G401 (cell line): ENCODE measurements around the gene STUM. TPM values are rescaled to one million over a fixed set of nuclear protein-coding genes. Genes with fewer than 3 reads are reported as not detected.
A peak's percentile ranks its signal among the peaks of the same experiment; 100 is the strongest.
"Not testable (repeated sequence)": the region's sequence is repeated elsewhere in the genome, so short reads cannot be mapped to it uniquely, and the experiment has no call there.

Experiments used
- DNase-seq: peaks from one replicate; pipeline ENCODE4 v3.0.0-alpha.2; 2015; ENCODE audit warnings: low spot score
- in situ Hi-C: cut with HindIII; loops from 2 replicates; pipeline ENCODE4 v1.10.0; 2016; ENCODE audit warnings: low sequenced_read_pairs, mixed read lengths
- total RNA-seq: library from RNA; depleted of rRNA; stranded (reverse); fragments of >200 nt; shearing (Covaris generic); gene quantifications from 2 replicates; pipeline ENCODE4 v1.2.3, GENCODE V29; 2014

The STUM gene
- total RNA-seq, 1 experiment from 2014 or later = not detected

DNA sequence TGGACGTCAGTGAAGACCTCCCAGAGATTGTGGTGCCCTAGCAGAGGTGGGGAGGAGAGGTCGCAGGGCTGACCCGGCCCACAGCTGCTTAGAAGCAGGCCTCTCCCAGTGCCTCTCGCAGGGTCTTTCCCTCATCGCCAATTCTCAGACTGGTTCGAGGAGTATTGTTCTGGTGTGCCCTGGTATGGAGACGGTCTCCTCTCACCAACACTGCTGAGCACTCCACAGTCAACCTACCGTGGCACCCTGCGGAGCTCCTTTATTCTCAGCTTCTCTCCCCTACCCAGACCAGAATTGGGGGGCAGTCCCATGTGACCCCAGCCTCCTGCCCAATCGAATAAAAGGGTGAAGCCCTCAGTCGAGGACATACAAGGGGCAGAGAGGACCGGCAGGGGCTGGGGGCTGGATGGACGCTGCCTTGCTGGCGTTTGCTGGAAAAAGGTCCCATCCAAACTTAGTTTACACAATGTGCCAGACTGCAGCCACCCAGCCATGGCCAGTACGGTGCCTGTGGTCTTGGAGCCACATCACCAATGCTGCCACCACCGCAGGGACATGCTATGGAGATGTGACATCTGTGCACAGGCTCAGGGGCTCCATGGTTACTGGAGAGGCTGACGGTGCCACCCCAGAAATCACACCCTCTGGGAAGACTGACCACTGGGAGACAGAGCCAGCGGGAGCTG is 80.8 kb downstream of the STUM start:
- DNase-seq = no peak
- in situ Hi-C loops = no loop called here

DNA sequence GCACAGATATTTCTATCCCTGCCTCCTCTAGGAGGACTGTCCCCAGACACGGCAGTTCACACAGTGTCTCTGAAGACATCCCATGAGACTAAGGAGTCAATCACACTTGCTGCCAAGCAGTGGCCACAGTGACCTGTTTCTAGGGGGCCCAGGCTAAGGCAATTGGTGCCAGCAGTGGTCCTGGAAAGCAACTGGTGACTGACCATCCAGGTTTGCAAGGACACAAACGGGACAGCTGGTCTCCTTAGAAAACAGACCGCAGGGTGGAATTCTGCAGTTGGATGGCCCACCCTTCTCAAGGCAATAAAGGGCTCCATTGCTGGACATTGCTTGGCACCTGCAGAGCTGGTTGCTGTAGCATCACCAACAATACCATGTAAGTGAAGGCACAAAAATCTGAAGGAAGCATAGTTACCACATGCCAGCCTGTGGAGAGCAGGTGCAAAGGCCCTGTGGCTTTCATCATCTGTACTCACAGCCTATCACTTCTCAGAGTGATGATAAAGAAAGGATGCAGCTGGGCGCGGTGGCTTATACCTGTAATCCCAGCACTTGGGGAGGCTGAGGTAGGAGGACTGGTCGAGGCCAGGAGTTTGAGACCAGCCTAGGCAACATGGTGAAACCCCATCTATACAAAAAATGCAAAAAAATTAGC is 81.5 kb downstream of the STUM start:
- DNase-seq = no peak
- in situ Hi-C loops = no loop called here

DNA sequence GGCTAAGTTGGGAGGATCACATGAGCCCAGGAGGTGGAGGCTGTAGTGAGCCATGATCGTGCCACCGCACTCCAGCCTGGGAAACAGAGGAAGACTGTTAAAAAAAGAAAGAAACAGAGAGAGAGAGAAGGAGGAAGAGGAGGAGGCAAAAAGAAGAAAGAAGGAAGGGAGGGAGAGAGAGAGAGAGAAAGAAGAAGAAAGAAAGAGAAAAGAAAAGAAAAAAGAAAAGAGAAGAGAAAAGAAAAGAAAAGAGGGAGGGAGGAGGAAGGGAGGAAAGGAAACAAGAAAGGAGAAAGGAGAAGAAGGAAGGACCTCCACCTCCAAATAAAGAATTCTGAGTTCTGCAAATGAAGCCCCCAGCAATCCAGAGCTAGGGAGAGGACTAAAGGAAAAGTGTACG is 82.0 kb downstream of the STUM start:
- in situ Hi-C loops = no loop called here
- no peak for DNase-seq

DNA sequence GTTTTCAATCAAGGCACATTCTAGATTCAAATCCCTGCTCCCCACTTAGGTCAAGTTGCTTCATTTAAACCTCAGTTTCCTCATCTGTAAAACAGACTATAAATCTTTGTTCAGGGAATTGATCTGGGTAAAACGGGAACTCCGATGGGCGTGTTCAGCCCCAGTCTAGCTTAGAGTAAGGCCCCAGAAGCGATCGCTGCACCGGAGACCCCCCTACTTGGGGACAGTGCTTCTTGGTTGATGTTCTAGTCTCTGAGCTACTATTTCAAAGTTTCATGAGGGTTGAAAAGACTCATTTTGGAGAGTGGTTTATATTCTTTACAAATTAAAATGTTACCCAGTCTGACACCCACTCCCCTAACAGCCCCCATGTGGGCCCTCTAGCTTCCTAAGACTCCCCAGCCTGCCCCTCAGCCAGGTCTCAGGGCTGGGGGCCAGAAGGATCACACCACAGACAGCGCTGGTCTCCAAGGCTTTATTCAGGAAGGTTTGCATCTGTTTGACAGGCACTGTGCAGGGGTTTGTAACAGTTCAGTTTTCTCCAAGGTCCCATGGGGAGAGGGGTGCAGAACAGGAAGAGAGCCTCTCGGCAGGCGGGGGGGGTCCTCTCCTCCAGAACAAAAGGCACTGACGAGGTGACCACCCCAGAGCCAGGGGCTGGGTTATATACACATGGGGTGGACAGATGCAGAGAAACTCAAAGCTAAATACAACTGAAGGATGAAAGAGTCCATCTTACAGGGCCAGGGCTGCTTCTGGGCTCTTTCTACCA is 82.9 kb downstream of the STUM start:
- DNase-seq = no peak
- in situ Hi-C loops = no loop called here

DNA sequence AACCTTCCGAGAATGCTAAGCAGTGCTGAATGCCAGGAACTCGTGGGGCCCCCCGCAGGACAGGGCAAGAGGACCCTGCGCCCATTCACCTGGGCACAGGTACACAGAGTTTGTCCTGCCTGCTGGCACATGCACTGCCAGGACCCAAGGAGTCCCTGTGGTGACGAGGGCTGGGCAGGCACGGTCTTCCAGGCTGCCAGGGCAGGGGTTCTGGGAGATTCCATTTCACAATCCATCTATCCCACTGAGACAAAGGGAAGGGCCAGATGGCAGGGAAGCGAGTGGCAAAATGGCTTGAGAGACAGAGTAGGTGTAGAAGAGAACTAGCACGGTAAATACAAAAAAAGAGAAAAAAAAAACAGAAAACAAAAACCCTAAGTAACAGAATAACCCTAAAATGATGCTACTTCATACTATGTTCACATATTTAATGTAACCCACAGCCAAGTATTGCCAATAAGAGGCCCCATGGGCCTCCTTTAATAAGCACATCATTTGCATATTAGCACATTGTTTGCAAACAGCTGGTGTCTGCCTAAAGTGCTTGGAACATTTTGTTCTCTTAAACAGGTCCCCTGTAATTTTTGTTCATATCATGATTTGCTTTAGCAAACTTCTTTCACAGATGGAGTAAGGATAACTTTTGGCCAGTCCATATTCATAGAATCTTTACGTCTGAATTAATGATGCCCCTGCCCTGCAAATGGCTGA is 83.8 kb downstream of the STUM start:
- peak; percentile 70 for DNase-seq
- in situ Hi-C loops = no loop called here

DNA sequence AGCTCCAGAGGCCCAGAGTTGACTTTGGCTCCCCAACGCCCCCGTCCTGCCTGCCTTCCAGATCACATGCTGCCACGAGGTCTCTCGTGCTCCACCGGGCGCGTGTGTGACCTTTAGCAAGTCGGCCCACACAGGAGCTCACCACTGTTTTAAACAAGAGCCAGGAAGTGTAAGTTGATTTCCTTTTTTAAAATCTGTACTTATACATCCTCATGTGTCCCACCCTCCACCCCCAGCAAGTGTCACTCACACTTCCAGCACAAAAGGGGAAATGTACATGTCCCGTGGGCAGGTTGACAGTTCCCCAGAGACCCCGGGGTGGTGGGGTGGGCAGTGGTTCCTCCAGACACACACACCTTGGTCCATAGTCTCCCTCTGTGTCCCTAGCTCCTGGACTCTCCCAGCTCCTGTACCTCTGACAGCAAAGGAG is 84.4 kb downstream of the STUM start:
- in situ Hi-C loops = no loop called here
- no peak for DNase-seq

DNA sequence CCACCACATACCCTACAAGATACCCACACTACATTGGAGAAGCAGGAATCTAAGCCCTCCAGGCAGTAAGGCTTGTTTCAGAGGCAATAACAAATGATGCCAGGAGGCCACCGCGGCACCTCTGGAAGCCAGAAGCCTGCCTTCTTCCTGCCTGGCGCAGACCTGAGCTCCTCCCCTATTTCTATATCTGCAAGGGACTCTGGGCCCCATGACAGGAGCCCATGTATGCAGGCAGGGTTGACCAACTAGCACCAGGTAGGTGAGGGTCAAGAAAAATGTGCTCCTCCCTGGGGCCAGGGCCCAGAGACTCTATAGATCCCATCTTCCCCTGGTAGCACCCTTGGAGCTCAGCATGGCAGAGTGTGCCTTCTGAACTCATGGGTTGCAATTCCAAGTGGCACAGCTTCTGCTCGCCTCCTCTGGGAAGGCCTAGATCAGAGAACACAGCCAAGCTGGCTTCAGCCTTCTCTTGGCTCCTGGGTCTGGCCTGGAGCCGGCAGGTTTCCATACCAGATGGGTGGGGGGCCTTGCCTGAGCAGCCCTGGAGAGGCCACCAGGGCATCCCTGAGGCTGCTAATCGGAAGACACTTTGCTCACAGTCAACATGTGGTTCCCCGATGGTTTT is 85.1 kb downstream of the STUM start:
- peak; percentile 71 for DNase-seq
- in situ Hi-C loops = no loop called here

DNA sequence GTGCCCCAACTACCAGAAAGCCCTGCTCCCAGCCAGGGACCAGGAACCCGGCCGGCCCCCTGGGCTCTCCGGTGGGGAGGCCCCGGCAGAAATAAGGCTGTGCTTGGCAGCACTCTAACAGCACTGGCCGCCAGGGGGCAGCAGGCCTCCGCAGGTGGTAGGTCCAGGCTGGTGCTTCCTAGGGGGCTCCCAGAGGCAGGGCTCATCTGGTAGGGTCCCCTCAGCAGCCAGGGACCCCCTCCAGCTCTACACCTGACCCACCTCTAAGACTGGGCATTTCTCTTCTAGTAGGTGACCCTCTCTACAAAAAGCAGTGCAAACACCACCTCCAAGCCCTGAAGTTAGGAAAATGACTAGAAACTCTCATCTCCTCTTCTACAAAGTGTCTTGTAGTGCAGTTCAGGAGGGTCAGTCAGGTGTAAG is 85.6 kb downstream of the STUM start:
- in situ Hi-C loops = no loop called here
- DNase-seq = peak; percentile 69

DNA sequence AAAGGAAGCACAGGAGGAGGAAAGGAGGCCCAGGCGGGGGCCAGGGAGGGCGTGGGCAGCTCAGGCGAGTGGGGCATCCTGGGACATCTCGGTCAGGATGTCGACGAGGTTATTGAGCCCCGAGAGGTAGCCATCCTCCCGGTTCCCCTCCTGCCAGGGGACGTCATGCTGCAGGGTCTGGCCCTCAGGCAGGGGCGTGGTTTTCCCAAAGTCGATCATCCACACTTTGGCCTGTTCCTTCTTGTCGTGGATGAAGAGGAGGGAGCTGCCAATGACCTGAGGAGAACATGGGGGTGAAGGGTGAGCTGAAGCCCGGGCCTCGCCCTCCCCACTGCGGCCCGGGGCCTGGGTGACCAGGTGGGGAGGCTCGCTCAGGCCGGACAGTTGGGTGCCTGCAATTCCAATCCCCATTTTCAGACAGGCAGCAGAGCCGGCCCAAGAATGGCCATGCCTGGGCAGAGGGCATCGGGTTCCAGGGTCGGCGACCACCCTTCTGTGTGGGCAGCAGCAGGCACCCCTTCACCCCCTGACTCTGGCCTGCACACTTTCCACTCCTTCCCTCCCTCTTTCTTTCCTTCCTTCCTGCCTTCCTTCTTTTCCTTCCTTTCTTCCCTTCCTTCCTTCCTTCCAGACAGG is 86.2 kb downstream of the STUM start:
- in situ Hi-C loops = no loop called here
- DNase-seq = no peak

DNA sequence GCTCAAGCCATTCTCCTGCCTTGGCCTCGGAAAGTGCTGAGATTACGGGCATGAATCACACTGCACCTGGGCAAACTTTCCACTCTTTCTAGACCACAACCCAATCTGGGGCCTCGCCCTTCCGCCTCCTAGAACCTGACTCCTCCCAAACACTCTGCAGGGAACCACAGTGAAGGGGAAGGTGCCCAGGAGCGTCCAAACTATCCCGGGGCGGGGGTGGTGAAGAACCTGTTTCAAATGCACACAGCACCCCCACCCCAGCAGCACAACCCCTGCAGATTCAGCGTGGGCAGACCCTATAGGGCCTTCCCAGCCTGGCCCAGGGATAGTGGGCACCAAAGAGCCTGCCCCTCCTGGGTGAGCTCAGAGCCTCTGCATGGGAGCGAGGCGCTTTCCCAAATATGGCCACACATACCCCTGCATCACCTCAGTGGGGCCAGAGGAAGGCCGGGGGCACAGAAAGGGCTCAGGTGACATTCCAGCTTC is 86.9 kb downstream of the STUM start:
- in situ Hi-C loops = no loop called here
- no peak for DNase-seq

DNA sequence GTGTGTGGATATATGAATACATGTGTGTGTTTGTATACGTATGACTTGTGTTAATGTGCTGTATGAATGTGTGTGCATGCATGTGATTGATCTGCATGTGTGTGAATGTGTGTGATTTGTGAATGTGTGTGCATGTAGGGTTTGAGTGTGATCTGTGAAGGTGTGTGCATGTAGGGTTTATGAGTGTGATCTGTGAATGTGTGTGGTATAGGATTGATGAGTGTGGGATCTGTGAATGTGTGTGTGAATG is 88.2 kb downstream of the STUM start:
- no peak for DNase-seq
- in situ Hi-C loops = no loop called here

DNA sequence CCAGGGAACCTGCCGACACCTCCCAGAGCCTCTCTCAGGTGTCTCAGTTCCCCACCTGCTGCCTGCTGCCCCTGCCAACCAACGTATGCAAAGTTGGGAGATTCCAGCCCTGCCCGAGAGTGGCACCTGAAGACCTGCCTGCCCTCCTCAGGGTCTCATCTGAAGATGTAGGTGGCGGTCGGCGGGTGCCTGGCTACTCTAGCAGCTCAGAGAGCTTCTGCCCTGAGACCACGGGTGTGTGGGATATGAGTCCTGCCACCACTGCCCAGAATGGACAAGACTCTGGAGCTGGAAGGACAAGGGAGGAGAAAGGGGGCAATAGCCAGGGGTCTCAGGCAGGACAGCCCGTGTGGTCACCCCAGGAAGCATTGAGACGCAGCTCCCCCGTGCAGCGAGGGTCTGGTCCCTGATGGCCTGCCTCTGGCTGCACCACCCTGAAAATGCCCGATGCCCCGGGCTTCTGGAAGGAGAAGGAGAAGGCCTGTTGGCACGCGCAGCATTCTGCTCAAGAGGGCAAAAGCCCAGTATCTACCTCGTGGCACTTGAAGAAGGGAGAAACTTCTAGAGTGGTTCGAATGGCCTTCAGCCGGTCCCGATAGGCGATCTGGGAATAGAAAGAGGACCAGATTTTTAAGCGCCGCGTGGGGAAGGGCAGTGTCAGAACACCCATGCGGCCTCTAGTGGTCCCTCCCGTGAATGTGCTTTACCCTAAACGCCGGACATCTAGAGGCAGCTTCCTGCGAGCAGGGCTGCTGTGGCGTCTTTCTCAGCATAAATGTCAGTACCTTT is 88.8 kb downstream of the STUM start:
- peak; percentile 78 for DNase-seq
- in situ Hi-C loops = no loop called here

DNA sequence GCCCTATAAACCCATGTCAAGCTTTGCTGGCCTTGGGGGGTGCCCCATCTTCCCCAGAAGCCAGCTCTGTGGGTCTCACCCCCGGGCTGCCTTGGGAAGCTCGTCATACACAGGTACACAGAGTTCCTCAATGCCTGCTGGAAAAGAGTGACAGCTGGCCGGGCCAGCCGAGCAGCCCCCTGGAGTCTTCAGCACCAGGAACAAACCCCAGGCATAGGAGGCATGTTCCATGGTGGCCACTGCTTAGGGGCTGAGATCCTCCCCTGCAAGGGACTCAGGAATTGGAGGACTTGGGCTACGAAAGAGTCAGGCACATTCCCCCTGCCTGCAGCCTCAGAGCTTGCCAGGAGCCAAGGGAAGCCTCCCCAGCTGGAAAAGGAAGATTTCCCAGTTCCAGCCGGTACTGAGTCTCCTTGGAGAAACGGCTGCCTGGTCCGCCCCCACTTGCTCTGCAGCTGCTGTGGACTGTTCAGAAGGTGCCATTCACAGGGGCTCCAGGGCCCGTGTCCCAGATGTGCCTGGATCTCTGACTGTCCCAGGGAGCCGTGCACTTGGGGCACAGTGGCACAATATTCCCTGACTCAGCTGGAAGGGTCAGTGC is 89.5 kb downstream of the STUM start:
- in situ Hi-C loops = no loop called here
- peak; percentile 26 for DNase-seq

DNA sequence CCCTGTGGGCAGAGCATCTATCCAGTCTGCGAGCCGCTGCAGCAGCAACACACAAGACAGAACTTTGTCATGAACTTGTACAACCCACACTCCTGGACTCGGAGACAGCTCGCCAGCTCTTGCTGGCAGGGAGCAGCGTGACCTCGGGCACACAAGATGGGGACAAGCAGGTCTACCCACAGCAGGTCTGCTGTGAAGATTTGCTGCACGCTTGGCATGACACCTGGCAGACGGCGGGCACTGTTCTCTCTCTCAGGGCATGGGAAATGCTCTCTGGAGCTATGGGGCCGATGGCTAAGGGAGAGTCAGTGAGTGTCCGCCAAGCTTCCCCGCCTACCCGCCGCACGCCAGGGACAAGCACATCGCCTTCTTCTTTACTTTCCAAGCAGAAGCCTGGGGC is 90.0 kb downstream of the STUM start:
- in situ Hi-C loops = no loop called here
- DNase-seq = no peak

DNA sequence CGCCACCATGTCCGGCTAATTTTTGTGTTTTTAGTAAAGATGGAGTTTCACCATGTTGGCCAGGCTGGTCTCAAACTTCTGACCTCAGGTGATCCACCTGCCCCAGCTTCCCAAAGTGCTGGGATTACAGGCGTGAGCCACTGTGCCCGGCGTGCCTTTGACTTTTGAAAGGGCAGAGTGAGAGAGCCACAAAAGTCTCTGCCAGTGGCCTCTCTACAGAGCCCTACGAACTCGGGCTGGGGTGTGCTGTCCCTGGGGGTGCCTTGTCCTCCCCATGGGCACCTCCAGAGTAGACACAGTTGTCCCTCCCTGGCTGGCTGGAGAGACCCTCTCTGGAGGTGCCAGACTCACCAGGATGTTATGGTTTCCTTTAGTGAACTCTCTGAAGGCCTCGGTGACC is 90.6 kb downstream of the STUM start:
- in situ Hi-C loops, DNase-seq: not testable (repeated sequence)

DNA sequence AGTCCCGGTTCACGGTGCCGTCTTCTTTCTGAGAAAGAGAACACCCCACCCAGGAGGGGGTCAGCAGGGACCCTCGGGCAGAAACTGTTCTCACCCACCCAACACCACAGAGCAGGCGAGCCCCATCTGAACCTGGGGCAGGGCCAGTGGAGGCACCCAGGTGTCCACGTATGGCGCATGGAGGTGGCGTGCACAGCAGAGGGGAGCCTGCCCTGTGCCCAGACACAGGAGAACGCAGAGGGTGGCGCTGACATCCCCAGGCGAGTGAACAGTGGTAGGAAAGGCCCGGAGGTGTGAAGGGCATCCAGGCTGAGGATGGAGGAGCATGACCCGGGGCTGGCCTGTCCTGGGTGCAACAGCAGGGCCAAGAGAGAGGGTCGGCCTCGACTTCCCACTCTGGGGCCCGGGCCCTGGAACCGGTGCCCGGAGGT is 91.1 kb downstream of the STUM start:
- in situ Hi-C loops = no loop called here
- DNase-seq = no peak

DNA sequence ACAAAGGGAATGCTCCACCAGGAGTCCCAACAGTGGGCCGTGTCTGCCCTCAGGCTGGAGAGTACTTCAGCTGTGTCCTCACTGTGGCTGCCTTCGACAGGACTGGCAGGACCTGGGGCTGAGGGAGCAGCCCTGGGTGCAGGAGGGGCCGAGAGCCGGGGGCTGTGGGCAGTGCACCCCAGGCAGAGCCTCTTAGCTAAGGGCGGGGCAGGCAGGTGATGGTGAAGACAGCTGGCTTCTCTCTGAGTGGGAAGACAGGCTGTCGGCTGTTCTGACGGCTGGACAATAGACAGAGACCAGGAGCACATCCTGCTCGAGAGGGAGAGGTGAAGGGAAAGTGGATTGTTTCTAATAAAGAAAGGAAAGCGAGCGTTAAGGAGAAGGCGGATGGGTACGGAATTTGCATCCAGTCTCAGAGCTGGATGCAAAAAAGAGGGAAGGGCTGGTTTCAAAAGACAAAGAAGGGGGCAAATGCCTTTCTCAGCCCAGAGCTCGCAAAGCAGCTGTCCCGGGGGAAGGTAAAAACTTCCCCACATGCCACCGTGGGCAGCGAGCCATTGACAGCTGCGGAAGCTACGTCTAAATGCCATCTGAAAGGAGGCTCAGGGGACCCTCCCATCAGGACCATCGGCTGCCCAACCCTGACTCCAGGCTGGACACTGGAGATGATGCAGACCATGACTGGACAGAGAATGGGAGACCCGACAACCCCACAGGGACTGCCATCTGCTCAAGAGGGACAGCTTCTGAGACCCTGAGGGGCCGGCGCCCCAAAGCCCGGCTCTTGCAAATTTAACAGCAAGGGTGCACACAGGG is 92.0 kb downstream of the STUM start:
- no peak for DNase-seq
- in situ Hi-C loops = no loop called here
